Left ventricle myocardium superior (tissue), 1 donor: Measurements from ENCODE around the gene FAM221A. TPM values are rescaled to one million over a fixed set of nuclear protein-coding genes. Genes with fewer than 3 reads are reported as not detected.

Source experiments
- total RNA-seq: library from RNA; stranded (reverse); fragmentation: NEBNext Ultra II Directional; extraction: Animal tissue kit (Norgen Biotek cat#: 25700); gene quantifications from one replicate; pipeline ENCODE4 v1.2.1, GENCODE V29; 2021
- donor health status: DM: no; HTN: yes; CAD: no; lungs with severe emphysema.

FAM221A gene
- total RNA-seq, 1 donor from 2014 or later, result 2.1 TPM

Other genes with a start within 250 kb of the FAM221A start
- gene IGF2BP3, start 209.7 kb upstream of the FAM221A start, total RNA-seq, result not detected
- 29.5 TPM for gene TRA2A, start 148.2 kb upstream of the FAM221A start, total RNA-seq
- gene CCDC126, start 82.8 kb upstream of the FAM221A start, total RNA-seq, result 11.4 TPM
- gene STK31, start 30.0 kb downstream of the FAM221A start, total RNA-seq, result not detected